Lung microvascular endothelial cell (primary cell): ENCODE results near the gene TAS1R3. TPM values are rescaled to one million over a fixed set of nuclear protein-coding genes. Genes with fewer than 3 reads are reported as not detected.

Experiments used
- DNase-seq, 2 donors: peaks; one replicate each; pipeline versions ENCODE4 v3.0.0 to v3.0.0-alpha.2; 2010; ENCODE audit warnings: low read depth in 2 of 2
- total RNA-seq: library from RNA; depleted of rRNA; stranded (reverse); fragments of >200 nt; gene quantifications from 2 replicates; pipeline ENCODE4 v1.2.1, GENCODE V29; 2014

TAS1R3 gene
- total RNA-seq, 1 donor from 2014 or later = 0.20 TPM

DNA sequence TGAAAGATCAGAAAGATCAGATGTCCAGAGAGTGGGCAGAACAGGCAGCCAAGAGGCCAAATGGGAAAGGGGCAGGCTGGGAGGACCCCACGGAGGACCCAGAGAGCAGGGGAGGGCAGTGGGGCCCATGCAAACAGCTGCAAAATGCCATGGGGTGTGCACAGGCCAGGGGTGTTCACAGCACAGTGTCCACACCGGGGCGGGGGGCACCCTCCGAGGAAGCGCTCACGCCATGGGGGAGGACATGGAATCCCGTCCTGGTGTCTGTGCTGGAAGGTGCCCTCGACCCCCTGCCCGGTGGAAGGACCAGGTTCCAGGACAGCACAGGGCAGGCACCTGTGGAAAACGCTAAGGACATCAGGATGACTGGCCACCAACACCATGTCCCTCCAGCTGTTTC, 8.1 kb upstream of the TAS1R3 start:
- DNase-seq = no peak

GRCh38 chr1:1324084-1324523, 7.0 kb upstream of the TAS1R3 start:
- DNase-seq = no peak

- DNase-seq = peak; percentile 93 to 95
Measured at GRCh38 chr1:1324524-1325287, 6.4 kb upstream of the TAS1R3 start, which contains the start of the genes CPTP and INTS11. CPTP (plus strand) TSS chr1:1324802; CDS start chr1:1326911, 2,109 bp downstream. INTS11 (minus strand) TSS chr1:1324660; CDS start chr1:1324608, 52 bp downstream.

DNA sequence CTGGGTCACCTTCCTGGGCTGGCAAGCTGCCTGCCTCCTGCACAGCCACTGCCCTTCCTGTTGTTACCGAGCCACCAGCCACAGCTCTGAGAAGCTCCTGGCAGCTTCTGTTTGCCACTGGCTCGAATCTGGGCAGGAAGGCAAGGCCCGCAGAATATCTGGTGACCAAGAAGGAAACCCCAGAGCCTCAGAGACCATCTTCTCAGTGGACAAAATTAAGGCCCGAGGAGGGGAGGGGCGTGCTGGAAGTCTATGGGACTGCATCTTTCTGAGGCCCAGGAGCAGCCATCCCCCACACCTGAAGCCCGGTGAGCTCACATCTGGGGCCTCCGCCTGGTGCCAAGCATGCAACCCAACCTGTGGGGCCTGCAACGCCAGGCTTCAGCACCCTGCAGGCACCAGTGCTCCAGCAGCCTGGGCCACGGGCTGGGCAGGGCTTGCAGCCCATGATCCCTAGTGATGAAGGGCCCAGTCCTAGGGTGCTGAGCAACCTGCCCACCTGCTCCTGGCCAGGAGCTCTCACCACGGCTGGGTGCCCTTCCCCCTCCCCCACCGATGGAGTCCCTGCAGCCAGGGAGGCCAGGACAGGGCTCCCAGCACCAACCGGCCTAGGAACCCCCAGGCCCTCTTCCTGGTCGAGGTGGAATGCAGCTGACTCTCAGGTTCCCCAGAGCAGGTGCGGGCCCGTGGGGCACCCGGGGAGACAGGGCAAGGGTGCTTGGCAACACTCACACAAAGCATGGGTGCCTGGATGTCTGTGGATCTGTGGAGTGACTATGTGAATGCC, 5.6 kb upstream of the TAS1R3 start:
- peak; percentile 41 to 63 for DNase-seq

- DNase-seq = no peak
Measured at GRCh38 chr1:1326075-1326605, 4.9 kb upstream of the TAS1R3 start.

GRCh38 chr1:1327291-1327690, 3.8 kb upstream of the TAS1R3 start:
- DNase-seq = no peak

DNA sequence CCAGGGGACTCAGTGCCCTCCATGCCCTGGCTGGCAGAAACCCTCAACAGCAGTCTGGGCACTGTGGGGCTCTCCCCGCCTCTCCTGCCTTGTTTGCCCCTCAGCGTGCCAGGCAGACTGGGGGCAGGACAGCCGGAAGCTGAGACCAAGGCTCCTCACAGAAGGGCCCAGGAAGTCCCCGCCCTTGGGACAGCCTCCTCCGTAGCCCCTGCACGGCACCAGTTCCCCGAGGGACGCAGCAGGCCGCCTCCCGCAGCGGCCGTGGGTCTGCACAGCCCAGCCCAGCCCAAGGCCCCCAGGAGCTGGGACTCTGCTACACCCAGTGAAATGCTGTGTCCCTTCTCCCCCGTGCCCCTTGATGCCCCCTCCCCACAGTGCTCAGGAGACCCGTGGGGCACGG, 2.8 kb upstream of the TAS1R3 start:
- no peak for DNase-seq

DNA sequence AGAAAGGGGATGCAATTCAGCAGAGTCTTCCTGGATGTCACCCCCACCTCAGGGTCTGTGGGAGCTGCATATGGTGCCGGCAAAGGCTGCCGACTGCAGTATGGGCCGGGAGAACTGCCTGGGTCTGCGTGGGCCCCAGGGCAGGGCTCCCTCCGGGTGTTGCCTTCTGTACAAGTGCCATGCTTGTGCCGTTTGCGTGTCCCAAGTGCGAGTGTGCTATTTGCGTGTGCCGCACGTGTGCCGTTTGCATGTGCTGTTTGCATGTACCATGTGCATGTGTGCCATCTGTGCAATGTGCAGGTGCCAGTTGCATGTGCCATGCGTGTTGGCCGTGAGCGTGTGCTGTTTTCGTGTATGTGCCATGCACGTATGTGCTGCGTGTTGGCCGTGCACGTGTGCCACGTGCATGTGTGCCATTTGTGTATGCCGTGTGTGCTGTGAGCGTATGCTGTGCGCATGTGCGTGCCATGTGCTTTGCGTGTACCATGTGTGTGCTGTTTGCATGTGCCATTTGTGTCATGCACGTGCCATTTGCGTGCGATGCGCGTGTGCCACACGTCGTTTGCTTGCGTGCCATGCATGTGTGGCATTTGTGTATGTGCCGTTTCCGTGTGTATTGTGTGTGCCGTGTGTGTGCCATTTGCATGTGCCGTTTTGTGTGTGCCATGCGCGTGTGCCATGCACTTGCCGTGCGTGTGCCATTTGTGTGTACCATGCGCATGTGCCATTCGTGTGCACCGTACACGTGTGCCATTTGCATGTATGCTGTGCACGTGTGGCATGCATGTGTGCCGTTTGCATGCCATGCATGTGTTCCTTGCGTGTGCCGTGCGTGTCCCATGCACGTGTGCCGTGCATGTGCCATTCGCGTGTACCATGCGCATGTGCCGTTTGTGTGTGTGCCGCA, 1.5 kb upstream of the TAS1R3 start:
- DNase-seq = no peak

- no peak for DNase-seq
Measured at GRCh38 chr1:1330366-1331067, 563 bp upstream of the TAS1R3 start.

DNA sequence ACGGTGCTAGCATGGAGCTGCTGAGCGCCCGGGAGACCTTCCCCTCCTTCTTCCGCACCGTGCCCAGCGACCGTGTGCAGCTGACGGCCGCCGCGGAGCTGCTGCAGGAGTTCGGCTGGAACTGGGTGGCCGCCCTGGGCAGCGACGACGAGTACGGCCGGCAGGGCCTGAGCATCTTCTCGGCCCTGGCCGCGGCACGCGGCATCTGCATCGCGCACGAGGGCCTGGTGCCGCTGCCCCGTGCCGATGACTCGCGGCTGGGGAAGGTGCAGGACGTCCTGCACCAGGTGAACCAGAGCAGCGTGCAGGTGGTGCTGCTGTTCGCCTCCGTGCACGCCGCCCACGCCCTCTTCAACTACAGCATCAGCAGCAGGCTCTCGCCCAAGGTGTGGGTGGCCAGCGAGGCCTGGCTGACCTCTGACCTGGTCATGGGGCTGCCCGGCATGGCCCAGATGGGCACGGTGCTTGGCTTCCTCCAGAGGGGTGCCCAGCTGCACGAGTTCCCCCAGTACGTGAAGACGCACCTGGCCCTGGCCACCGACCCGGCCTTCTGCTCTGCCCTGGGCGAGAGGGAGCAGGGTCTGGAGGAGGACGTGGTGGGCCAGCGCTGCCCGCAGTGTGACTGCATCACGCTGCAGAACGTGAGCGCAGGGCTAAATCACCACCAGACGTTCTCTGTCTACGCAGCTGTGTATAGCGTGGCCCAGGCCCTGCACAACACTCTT, 1.1 kb downstream of the TAS1R3 start:
- DNase-seq = no peak

GRCh38 chr1:1332774-1333480, 1.8 kb downstream of the TAS1R3 start:
- no peak for DNase-seq

- no peak for DNase-seq
Measured at GRCh38 chr1:1333551-1334241, 2.6 kb downstream of the TAS1R3 start.

GRCh38 chr1:1334835-1335234, 3.8 kb downstream of the TAS1R3 start:
- no peak for DNase-seq

DNA sequence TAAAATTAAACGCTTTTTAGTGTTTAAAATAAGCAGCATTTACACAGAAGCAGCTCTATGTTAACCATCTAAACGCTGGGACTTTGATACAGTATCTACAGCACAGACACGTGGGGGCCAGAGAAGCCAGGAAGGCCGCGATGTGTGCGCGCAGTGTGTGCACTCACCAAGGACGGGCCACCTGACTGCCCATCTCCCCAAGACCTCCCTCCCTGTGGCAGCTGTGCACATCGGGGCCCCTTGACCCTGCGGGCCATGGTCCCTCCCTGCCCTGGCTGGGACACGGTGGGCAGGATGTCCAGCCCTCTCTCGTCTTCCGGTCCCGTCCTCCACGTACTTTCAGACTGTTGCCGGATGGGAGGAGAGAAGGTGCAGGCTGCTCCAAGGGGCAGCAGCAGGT, 4.2 kb downstream of the TAS1R3 start:
- no peak for DNase-seq

GRCh38 chr1:1335792-1336248, 4.7 kb downstream of the TAS1R3 start:
- DNase-seq = no peak

- no peak for DNase-seq
Measured at GRCh38 chr1:1336446-1336845, 5.4 kb downstream of the TAS1R3 start.

GRCh38 chr1:1336931-1337792, 6.1 kb downstream of the TAS1R3 start:
- no peak for DNase-seq

DNA sequence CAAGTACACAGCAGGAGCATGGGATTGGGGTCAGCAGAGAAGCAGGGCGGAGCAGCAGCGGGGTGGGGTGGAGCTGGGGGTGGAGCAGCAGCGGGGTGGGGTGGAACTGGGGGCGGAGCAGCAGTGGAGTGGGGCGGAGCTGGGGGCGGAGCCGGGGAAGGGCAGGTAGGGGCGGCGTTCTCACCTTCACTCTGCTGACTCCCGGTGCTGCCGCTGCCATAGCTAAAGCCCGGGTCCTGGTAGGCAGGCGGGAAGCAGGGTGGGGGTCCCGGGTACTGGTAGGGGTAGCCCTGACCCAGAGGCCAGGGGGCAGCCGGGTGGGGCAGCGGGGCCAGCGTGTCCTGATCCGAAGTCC, 6.7 kb downstream of the TAS1R3 start:
- no peak for DNase-seq
